Activated CD4-positive, alpha-beta T cell treated with anti-CD3 and anti-CD28 coated beads for 36 hours (primary cell): Measurements from ENCODE around the gene STK32A. TPM values are rescaled to one million over a fixed set of nuclear protein-coding genes. Genes with fewer than 3 reads are reported as not detected.

Experiments
- ATAC-seq: fragments of 200-7000 bp; cut with Tn5 transposase; one replicate; pipeline ENCODE4 v1.10.0; 2021; ENCODE audit warnings: mild to moderate bottlenecking, moderate library complexity
- CTCF ChIA-PET: fragments of 350-600 bp; sonication (Branson Sonifier 250); formaldehyde crosslinking; loops from one replicate; lab custom pipeline; 2021; ENCODE audit warnings: antibody characterized with exemption; lab: Charles Lee
- POLR2A ChIA-PET: fragments of 350-600 bp; sonication (Branson Sonifier 250); formaldehyde crosslinking; loops from one replicate; lab custom pipeline; 2021; ENCODE audit warnings: antibody characterized with exemption, inconsistent platforms; lab: Charles Lee
- DNase-seq: peaks from one replicate; pipeline ENCODE4 v3.0.0-alpha.2; 2020
- H3K27ac Mint-ChIP-seq: one replicate; pipeline ENCODE4 v1.8.0; 2021; ENCODE audit warnings: mixed read lengths
- H3K27me3 Mint-ChIP-seq: one replicate; pipeline ENCODE4 v1.8.0; 2021; ENCODE audit warnings: mixed read lengths
- H3K36me3 Mint-ChIP-seq: one replicate; pipeline ENCODE4 v1.8.0; 2021; ENCODE audit warnings: low read depth, mixed read lengths
- H3K4me1 Mint-ChIP-seq: one replicate; pipeline ENCODE4 v1.8.0; 2021; ENCODE audit warnings: mixed read lengths
- H3K4me3 Mint-ChIP-seq: one replicate; pipeline ENCODE4 v1.8.0; 2021; ENCODE audit warnings: mild to moderate bottlenecking, moderate library complexity, mixed read lengths
- H3K9me3 Mint-ChIP-seq: one replicate; pipeline ENCODE4 v1.8.0; 2021; ENCODE audit warnings: low read depth, mixed read lengths
- intact Hi-C, 2 experiments: fragments of 100-400 bp; cut with DNase I in 1 of 2; cut with micrococcal nuclease in 1 of 2; formaldehyde crosslinking; loops; one replicate each; pipeline versions ENCODE4 v1.14.2 to v1.15.1; 2022 to 2024; cut with DNase I, micrococcal nuclease
- total RNA-seq, 2 experiments: library from RNA; stranded (reverse); gene quantifications; one replicate each; pipeline ENCODE4 v1.2.3, GENCODE V29; 2021

STK32A gene
- total RNA-seq: not detected

DNA sequence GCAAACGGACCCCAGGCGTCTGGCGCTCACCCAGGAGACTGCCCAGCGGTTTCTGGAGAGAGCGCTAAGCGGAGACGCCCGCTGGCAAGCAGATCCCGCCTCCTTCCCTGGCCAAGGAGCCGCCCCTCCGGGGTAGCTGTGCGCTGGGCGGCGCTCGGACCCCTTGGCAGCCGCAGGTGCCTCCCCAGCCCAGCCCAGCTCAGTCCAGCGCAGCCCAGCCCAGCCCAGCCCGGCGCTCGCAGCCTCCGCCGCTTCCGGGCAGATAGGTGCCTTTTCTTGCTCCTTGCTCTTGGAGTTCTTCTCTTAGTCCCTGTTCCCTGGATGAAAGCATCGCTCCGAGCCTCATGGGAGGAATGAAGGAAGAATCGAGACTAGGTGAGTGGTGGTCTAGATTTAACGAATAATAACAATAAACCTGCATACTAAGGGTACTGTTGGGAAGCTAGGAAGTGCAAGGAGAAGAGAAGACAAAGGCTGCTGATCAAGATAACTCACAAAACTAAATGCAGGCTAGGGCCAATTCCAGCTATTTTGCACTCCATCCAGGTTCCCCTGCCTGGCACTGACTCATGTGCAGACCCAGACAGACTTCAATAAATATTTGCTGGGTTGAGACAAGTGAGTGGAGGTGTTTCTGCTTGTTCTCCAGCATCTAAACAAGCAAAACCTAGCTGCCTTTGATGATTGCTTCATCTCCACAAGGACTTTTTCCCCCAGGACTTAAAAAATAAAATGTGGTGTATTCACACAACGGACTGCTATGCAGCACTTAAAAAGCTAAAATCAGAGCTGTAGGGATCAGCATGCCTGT is at the start of gene STK32A:
STK32A (plus strand) TSS at position 202 of the 811 bp plus-strand sequence. CDS start 4,609 bp downstream, outside the sequence.
- ATAC-seq (no peak), DNase-seq (no peak)
- Mint-ChIP-seq H3K4me3 (no peak within 1 kb of the TSS), H3K27ac (no peak within 1 kb of the TSS), H3K9me3 (no peaks in the 10 kb centered on the region), H3K36me3 (no peaks in the 10 kb centered on the region), H3K27me3 (peaks cover 48% of the 10 kb centered on the region), H3K4me1 (no peaks in the 10 kb centered on the region)
- intact Hi-C loops: no loop called here
- ChIA-PET POLR2A (no interaction called here), CTCF (no interaction called here)

DNA sequence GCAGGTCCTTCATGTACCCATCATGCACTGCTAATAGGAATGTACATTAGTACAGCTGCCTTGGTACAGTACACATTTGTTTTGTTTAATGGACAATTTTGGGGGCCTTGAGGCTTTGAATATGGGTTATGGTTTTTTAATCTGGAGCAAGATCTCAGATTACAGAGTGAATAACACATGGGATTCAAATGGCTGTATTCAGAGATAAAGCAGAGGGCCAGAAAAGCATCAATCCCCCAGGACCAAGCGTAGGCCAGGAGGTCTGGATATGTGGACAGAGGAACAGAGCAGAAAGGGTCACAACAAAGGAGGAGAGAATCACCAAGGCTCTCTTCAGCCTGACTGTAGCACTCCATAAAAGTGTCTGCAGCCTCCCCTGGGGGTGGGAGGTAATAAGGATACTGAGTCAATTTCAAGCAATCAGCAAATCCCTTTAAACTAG is 47.7 kb upstream of the STK32A start:
- ATAC-seq (no peak), DNase-seq (peak; percentile 22)
- no peak overlapping the region for H3K4me3 Mint-ChIP-seq
- peaks cover 2% of the 10 kb centered on the region for H3K4me1 Mint-ChIP-seq
- ChIA-PET POLR2A (no interaction called here), CTCF (interaction anchor here (1.0 to 2.5 kb wide), 3 partner anchors 89 to 654 kb away, joined by 8 to 61 read pairs (median 33); no protein-coding TSS in a partner anchor)
- intact Hi-C loops: no loop called here
- H3K27me3 Mint-ChIP-seq: peaks cover 8% of the 10 kb centered on the region
- H3K27ac Mint-ChIP-seq: no peak overlapping the region
- H3K9me3 Mint-ChIP-seq: no peaks in the 10 kb centered on the region
- no peaks in the 10 kb centered on the region for H3K36me3 Mint-ChIP-seq

DNA sequence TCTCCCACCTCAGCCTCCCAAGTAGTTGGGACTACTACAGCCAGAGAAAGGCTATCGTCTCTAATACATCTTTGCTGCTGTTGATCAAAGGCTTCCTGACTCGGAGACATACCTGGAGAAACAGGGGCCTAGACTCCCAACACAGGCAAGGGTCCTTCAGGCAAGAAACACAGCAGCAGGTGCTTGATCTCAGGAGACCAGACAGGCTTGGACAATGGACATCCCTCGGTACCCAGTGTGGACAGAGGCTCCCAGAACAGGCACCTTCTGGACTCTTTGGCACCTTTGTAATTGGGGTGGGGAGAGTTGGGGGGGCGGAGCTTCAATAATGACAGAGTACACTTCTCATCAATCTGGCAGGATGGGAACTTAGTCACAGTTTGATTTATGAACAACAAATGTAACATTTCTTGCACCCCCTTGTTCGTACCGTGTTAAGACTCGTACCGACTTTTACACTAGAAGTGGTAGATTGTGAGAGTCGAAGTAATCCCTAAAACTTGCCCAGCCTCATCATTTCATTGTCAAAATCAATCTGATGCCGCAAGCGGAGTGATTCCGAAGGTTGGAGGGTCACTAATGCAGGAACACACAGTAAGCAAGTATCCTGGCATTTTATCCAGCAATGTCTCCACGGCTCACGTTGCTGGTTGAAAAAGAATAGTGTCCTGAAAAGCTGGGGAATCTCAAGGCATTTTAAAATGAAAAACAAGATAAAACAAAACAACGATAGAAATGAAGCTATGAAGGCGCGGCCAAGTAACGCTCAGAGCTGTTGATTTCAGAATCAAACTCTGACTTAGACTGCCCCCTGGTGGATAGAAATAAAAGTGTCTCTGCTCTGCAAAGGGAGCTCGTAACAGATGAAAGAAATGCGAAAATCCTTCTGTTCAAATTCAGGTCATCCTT is 46.4 kb upstream of the STK32A start:
- Mint-ChIP-seq H3K27me3 (peaks cover 8% of the 10 kb centered on the region), H3K4me3 (no peak overlapping the region), H3K9me3 (no peaks in the 10 kb centered on the region), H3K4me1 (peaks cover 2% of the 10 kb centered on the region), H3K27ac (no peak overlapping the region), H3K36me3 (no peaks in the 10 kb centered on the region)
- intact Hi-C loops: loop anchor here (1.0 to 2.0 kb wide), 7 partner anchors 90 to 655 kb away; no protein-coding TSS in a partner anchor
- ATAC-seq: peak; percentile 73
- DNase-seq: peak; percentile 56
- ChIA-PET POLR2A (interaction anchor here (0.6 to 0.7 kb wide), 2 partner anchors 28 to 119 kb away, joined by 3 to 8 read pairs; no protein-coding TSS in a partner anchor), CTCF (interaction anchor here (0.5 to 2.5 kb wide), 53 partner anchors 9 to 712 kb away, joined by 3 to 61 read pairs (median 4); no protein-coding TSS in a partner anchor)

DNA sequence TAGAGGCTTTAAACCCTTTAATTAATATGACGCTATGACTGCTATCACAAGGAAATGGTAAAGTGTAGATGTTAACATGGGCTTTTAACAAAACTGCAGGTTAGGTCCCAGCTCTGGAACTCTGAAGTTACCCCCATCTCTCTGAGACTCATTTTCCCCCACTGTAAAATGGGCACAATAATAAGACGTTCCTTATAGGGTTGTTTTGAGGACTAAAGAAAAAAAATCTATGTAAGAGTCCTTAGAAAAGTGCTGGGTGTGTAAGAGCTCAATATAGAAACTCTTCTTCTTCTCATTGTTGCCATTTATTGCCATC is 45.8 kb upstream of the STK32A start:
- no peak for ATAC-seq
- no peak for DNase-seq
- CTCF ChIA-PET: interaction anchor here (0.5 to 2.5 kb wide), 50 partner anchors 9 to 705 kb away, joined by 3 to 61 read pairs (median 4); no protein-coding TSS in a partner anchor
- Mint-ChIP-seq H3K36me3 (no peaks in the 10 kb centered on the region), H3K4me1 (peaks cover 2% of the 10 kb centered on the region), H3K27me3 (peaks cover 8% of the 10 kb centered on the region), H3K4me3 (no peak overlapping the region), H3K9me3 (no peaks in the 10 kb centered on the region), H3K27ac (no peak overlapping the region)
- POLR2A ChIA-PET: interaction anchor here (0.6 to 0.7 kb wide), 2 partner anchors 28 to 119 kb away, joined by 3 to 8 read pairs; no protein-coding TSS in a partner anchor
- intact Hi-C loops: loop anchor here (1.0 to 2.0 kb wide), 5 partner anchors 90 to 656 kb away; no protein-coding TSS in a partner anchor

DNA sequence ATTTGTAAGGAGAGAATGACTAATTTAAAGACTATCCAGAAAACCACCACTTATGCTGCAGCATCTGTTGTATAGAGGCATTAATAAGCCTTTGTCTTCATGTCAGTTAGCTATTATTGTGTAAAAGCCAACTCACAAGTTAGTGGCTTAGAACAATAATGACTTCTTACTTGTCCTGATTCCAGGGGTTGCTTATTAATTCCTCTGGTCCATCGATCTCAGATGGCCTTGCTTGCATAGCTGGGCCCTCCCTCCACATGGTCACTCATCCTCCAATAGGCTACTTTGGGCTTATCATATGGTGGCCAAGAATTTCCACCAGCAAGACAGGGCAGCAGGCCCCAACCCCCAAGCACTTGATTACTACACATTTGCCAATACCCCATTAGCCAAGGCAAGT is 44.5 kb upstream of the STK32A start:
- Mint-ChIP-seq H3K4me3 (no peak overlapping the region), H3K4me1 (peaks cover 2% of the 10 kb centered on the region), H3K27ac (no peak overlapping the region), H3K27me3 (peaks cover 8% of the 10 kb centered on the region), H3K36me3 (no peaks in the 10 kb centered on the region), H3K9me3 (no peaks in the 10 kb centered on the region)
- no peak for DNase-seq
- ATAC-seq: no peak
- intact Hi-C loops: no loop called here
- ChIA-PET CTCF (no interaction called here), POLR2A (no interaction called here)

DNA sequence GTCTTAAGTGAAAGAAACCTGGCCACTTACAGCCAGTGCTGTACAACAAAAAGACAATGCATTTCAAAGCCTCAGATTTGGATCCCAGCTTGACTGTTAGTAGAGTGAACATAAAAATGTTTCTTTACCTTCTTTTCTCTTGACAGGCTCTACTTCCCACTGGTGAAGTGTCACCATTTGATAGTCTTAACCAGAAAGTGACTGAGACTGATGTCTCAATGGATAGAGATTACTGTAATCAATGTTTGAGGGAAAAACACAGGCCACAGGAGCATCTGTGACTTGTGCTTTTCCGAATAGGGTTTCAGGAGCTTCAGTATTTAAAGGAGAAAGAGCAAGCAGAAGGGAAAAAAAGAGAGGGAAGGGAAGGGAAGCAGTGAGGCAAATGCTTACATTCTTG is 41.7 kb upstream of the STK32A start:
- peaks cover 6% of the 10 kb centered on the region for H3K27me3 Mint-ChIP-seq

DNA sequence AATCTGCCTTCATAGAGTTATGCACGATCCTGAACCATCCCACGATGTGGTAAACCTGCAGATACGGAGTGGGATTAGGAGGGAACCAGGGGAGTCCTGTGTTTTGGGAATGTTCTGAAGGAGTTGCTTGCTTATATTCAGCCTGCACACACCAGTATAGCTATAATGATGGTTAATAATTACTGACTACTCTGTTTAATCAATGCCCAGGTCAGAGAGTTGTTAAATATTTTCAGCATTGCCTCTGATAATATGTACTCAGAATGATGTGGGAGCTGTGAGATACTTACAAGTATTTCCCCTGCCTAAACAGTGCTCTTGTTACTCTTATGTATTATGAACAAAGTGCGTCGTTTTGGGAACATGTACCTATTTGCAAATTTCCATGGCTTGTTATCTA is 34.8 kb upstream of the STK32A start:
- Mint-ChIP-seq H3K27me3 (peaks cover 5% of the 10 kb centered on the region), H3K36me3 (no peaks in the 10 kb centered on the region), H3K27ac (no peak overlapping the region), H3K4me3 (no peak overlapping the region), H3K9me3 (no peaks in the 10 kb centered on the region), H3K4me1 (no peaks in the 10 kb centered on the region)
- ATAC-seq (no peak), DNase-seq (no peak)
- ChIA-PET CTCF (interaction anchor here (2.8 kb wide), 1 partner anchor 11 kb away, joined by 10 read pairs; no protein-coding TSS in a partner anchor), POLR2A (no interaction called here)
- intact Hi-C loops: no loop called here

More for the DNA sequence above, 41.7 kb upstream of the STK32A start:
- POLR2A ChIA-PET: no interaction called here
- H3K4me3 Mint-ChIP-seq: no peak overlapping the region
- H3K27ac Mint-ChIP-seq: no peak overlapping the region
- H3K9me3 Mint-ChIP-seq: no peaks in the 10 kb centered on the region
- ATAC-seq (no peak), DNase-seq (no peak)
- CTCF ChIA-PET: no interaction called here
- intact Hi-C loops: no loop called here
- H3K36me3 Mint-ChIP-seq: no peaks in the 10 kb centered on the region
- H3K4me1 Mint-ChIP-seq: peaks cover 2% of the 10 kb centered on the region

DNA sequence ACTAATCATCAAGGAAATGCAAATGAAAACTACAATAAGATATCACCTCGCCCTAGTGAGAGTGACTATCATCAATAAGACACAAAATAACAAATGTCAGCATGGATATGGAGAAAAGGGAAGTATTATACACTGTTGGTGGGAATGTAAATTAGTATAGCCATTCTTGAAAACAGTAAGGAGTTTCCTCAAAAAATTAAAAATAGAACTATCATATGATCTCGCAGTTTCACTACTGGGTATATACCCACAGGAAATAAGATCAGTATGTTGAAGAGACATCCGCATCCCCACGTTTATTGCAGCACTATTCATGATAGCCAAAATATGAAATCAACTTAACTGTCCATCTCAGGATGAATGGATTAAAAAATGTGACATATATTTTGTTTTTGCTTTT is 31.6 kb upstream of the STK32A start:
- CTCF ChIA-PET: interaction anchor here (1.4 kb wide), 1 partner anchor 14 kb away, joined by 3 read pairs; no protein-coding TSS in a partner anchor
- H3K27ac Mint-ChIP-seq: no peak overlapping the region
- ATAC-seq (no peak), DNase-seq (no peak)
- no peak overlapping the region for H3K4me3 Mint-ChIP-seq
- H3K4me1 Mint-ChIP-seq: no peaks in the 10 kb centered on the region
- intact Hi-C loops: no loop called here
- H3K9me3 Mint-ChIP-seq: no peaks in the 10 kb centered on the region
- POLR2A ChIA-PET: no interaction called here
- peaks cover 5% of the 10 kb centered on the region for H3K27me3 Mint-ChIP-seq
- no peaks in the 10 kb centered on the region for H3K36me3 Mint-ChIP-seq

DNA sequence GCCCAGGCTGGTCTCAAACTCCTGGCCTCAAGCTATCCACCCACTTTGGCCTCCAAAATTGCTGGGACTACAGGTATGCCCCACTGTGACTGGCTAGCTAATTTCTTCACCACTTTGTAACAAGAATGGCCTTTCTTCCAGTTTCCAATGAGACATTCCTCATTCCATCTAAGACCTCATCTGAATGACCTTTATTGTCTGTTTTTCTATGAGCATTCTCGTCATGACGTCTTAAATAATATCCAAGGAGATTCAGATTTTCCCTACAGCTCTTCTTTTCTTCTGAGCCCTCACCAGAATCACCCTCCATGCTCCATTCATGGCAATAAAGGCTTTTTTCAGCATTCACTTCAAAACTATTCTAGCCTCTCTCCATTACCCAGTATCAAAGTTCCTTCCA is 30.2 kb upstream of the STK32A start:
- ChIA-PET CTCF (no interaction called here), POLR2A (no interaction called here)
- ATAC-seq (no peak), DNase-seq (no peak)
- Mint-ChIP-seq H3K27me3 (peaks cover 5% of the 10 kb centered on the region), H3K4me3 (no peak overlapping the region), H3K9me3 (no peaks in the 10 kb centered on the region), H3K27ac (no peak overlapping the region), H3K4me1 (no peaks in the 10 kb centered on the region), H3K36me3 (no peaks in the 10 kb centered on the region)
- intact Hi-C loops: no loop called here

DNA sequence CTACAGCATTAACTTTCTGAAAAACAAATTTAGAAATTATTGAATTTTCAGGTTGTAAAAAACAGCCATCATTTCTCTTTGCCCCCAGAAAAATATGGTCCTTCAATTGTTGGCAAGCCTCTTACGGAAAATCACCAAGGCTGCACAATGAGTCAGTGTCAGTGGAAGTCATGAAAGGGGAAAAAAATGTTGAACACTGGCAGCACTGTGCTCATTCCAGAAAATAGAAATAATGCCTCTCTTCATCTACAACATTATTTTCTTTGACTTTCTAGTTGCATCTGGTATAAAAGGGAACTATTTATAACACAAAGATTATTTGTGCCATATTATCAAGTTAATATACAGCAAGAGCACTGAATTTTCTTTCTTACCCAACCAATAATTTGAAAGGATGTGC is 26.7 kb upstream of the STK32A start:
- intact Hi-C loops: no loop called here
- ChIA-PET CTCF (no interaction called here), POLR2A (no interaction called here)
- no peaks in the 10 kb centered on the region for H3K36me3 Mint-ChIP-seq
- no peaks in the 10 kb centered on the region for H3K9me3 Mint-ChIP-seq
- H3K27me3 Mint-ChIP-seq: peaks cover 4% of the 10 kb centered on the region
- no peak for DNase-seq
- H3K27ac Mint-ChIP-seq: no peak overlapping the region
- no peak for ATAC-seq
- no peak overlapping the region for H3K4me3 Mint-ChIP-seq
- no peaks in the 10 kb centered on the region for H3K4me1 Mint-ChIP-seq

DNA sequence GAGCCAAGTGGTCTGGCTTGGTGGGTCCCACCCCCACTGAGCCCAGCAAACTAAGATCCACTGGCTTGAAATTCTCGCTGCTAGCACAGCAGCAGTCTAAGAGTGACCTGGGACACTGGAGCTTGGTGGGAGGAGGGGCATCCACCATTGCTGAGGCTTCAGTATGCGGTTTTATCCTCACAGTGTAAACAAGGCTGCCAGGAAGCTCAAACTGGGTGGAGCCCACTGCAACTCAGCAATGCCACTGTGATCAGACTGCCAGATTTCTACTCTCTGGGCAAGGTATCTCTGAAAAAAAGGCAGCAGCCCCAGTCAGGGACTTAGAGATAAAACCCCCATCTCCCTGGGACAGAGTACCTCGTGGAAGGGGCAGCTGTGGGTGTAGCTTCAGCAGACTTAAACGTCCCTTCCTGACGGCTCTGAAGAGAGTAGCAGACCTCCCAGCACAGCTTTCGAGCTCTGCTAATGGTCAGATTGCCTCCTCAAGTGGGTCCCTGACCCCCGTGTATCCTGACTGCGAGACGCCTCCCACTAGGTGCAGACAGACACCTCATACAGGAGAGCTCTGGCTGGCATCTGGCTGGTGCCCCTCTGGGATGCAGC is 18.2 kb upstream of the STK32A start:
- Mint-ChIP-seq H3K4me3 (no peak overlapping the region), H3K27me3 (no peaks in the 10 kb centered on the region), H3K36me3 (no peaks in the 10 kb centered on the region), H3K9me3 (peaks cover 6% of the 10 kb centered on the region), H3K27ac (no peak overlapping the region), H3K4me1 (peaks cover 2% of the 10 kb centered on the region)
- CTCF ChIA-PET: interaction anchor here (0.8 to 1.0 kb wide), 2 partner anchors 28 to 116 kb away, joined by 3 read pairs; no protein-coding TSS in a partner anchor
- POLR2A ChIA-PET: interaction anchor here (0.5 kb wide), 1 partner anchor 28 kb away, joined by 3 read pairs; no protein-coding TSS in a partner anchor
- DNase-seq (no peak), ATAC-seq (no peak)
- intact Hi-C loops: no loop called here
